NCI-H1092 treated with DMSO at 0.1 percent for 48 hours (cell line): Measurements from ENCODE around the gene NDUFA12.

Experiments
- DNase-seq: peaks from one replicate; lab custom pipeline; 2025; lab: John Stamatoyannopoulos, UW

Gene NDUFA12

DNA sequence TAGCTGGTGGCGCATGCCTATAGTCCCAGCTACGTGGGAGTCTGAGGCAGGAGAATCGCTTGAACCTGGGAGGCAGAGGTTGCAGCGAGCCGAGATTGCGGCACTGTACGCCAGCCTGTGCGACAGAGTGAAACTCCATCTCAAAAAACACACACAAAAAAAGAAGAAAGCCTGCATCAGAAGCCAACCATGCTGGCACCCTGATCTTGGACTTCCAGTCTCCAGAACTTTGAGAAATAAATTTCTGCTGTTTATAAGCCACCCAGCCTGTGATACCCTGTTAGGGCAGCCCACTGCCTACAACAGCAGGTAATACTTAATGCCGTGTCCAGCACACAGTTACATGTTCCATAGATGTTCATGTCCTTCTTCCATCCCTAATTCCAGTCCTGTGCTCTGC lies 62.7 kb downstream of the NDUFA12 start:
- no peak for DNase-seq

- no peak for DNase-seq
Measured at GRCh38 chr12:94938583-94938982, 64.9 kb downstream of the NDUFA12 start.

DNA sequence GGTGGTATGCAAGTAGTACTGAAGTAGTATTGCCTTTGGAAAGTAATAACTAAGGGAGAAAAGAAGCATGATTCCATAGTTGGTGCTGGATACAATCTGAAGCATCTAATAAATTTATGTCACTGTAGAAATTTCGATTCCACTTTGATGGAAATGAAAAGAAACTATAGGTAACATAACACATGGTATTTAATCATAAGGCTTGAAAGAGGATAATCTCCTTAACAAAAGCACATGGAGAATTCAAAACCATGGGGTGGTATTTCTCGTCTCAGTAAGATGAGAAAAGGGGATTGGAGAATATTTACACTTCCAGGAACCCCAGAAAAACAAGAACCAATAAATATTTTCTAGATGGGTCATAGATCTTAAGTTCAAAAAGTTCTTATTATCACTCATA lies 72.7 kb downstream of the NDUFA12 start:
- DNase-seq = no peak

GRCh38 chr12:94930216-94930654 lies 73.3 kb downstream of the NDUFA12 start:
- DNase-seq = no peak

DNA sequence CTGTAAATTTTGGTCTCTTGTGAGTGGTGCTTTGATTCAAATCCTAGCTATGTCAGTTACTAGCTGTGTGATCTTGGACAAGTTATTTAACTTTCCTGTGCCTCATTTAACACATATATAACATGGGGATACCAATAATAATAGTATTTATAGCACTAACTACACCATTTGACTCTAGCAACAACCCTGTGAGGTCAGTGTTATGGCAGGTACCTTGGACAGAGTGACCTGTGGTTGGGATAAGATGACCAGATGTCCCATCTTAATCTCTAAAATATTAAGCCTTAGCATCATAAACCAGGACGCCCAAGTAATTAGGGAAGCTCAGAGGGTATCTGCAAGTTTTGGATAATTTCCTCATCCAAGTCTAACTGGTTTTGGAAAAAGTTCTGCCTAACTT lies 73.7 kb downstream of the NDUFA12 start:
- DNase-seq = no peak

- no peak for DNase-seq
Measured at GRCh38 chr12:94925729-94926128, 77.8 kb downstream of the NDUFA12 start.

DNA sequence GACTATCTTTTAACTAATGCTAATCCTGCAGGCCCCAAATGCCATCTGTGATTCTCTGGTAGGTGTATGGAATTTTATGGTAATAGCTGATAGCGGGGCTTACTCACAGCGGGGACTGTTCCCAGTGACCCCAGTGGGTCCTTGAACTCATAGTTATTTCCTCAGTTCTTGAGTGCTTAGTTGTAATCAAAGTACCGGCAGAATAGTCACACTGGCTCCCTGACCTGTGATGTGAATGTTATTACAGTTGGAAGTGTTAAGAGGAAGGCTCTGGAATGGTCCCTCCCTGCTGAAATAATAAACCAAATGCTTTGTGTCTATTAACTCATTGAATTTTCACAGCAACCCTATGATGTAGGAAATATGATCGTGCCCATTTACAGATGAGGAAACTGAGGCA lies 78.3 kb downstream of the NDUFA12 start:
- no peak for DNase-seq

DNA sequence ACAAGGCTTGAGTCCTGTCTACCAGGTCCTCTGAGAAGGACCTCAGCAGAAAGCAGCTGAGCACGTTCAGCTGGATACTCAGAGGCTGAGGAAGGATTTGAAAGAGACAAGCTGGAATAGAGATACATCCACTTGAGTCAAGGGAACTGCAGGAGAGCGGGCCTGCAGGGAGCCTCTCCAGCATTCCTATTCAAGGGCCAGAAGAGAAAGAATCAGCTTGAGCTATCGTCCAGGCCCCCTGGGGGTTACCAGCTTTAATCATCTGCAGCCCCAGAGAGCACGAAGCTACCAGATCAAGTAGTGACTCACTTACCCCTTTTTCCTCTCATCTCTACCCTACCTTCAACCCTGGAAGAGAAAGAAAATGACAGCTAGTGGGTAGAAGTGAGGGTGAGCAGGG lies 80.9 kb downstream of the NDUFA12 start:
- no peak for DNase-seq
